ENCODE results near the gene MECP2.

Gene MECP2

DNA sequence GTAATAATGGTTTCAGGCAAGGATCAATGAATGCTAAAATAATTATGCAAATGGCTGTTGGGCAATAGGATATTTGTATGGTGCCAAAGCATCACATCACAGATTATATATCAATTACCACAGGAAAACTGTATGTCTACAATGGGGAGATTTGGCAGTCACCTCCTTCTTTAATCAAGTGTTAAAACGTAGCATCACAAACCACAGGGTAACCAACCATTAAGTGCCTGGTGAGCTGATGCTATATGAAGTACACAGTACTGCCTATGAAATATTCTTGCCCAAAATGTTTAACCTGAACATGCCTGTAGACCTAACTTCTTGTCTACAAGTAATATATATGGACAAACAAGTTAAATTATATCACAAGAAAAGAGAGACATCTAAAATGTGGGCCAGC is 25.3 kb downstream of the MECP2 start:
- no peak for TF ChIP-seq ZFX (IDR thresholded peaks at IDR 0.05; ENCODE audit: borderline replicate concordance)
- TF ChIP-seq, protein P1, sequence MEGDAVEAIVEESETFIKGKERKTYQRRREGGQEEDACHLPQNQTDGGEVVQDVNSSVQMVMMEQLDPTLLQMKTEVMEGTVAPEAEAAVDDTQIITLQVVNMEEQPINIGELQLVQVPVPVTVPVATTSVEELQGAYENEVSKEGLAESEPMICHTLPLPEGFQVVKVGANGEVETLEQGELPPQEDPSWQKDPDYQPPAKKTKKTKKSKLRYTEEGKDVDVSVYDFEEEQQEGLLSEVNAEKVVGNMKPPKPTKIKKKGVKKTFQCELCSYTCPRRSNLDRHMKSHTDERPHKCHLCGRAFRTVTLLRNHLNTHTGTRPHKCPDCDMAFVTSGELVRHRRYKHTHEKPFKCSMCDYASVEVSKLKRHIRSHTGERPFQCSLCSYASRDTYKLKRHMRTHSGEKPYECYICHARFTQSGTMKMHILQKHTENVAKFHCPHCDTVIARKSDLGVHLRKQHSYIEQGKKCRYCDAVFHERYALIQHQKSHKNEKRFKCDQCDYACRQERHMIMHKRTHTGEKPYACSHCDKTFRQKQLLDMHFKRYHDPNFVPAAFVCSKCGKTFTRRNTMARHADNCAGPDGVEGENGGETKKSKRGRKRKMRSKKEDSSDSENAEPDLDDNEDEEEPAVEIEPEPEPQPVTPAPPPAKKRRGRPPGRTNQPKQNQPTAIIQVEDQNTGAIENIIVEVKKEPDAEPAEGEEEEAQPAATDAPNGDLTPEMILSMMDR (IDR thresholded peaks at IDR 0.05), result no peak
- no peak overlapping the region for H3K27ac ChIP-seq

DNA sequence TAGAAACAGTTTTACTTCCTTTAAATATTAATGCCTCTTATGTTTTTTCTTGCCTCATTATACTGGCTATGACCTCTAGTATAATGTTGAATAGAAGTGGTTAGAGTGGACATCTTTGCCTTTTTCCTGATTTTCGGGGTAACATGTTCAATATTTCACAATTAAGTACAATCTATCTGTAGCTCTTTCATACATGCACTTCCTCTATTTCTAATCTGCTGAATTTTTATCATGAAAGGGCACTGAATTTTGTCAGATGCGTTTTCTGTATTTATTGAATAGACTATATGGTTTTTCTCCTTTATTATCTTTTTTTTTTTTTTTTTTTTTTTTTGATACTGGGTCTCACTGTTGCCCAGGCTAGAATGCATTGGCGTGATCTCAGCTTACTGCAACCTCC is 29.0 kb downstream of the MECP2 start:
- TF ChIP-seq, protein P1 (IDR thresholded peaks at IDR 0.05), result no peak
- TF ChIP-seq ZFX (IDR thresholded peaks at IDR 0.05; ENCODE audit: borderline replicate concordance), result no peak
- no peak overlapping the region for H3K27ac ChIP-seq

DNA sequence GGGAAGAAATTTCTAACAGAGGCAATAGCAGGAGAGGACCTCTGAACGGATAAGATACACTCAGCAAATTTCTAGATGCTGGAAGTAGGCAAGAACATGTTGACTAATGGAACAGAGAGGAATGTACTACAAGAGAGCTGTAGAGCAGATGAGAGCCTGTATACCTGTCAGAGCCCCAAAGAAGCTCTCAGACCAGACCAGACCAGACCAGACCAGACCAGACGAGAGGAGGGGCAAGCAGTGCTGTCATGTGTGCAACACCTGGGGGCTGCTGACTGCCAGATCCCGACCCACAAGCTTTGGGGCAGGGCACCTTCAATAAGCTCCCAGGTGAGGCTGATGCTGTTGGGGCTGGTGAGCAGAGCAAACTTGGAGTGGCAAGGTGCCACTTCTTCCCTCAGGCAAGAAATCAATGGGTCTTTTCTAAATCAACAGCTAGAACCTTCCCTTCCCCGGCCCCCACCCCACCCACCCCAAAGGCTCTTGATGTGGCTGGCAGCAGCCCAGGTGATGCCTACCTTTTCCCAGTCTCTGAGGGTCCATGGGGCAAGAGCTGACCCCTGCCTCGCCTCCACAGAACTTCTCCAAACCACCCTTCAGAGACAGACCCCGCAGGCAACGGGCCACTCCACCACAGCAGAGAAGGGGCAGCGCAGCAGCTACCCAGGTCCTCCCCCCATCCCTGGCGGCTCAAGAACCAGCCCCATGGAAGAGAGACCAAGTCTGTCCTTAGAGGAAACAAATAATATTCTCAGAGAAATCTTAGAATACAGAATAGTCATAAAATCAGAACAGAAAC is 32.7 kb downstream of the MECP2 start:
- no peak overlapping the region for H3K27ac ChIP-seq
- TF ChIP-seq ZFX (IDR thresholded peaks at IDR 0.05; ENCODE audit: borderline replicate concordance), result no peak
- TF ChIP-seq, protein P1 (IDR thresholded peaks at IDR 0.05), result no peak

- no peak overlapping the region for H3K27ac ChIP-seq
- TF ChIP-seq, protein P1 (IDR thresholded peaks at IDR 0.05), result no peak
- no peak for TF ChIP-seq ZFX (IDR thresholded peaks at IDR 0.05; ENCODE audit: borderline replicate concordance)
Measured at GRCh38 chrX:154063234-154063633, 34.3 kb downstream of the MECP2 start.

DNA sequence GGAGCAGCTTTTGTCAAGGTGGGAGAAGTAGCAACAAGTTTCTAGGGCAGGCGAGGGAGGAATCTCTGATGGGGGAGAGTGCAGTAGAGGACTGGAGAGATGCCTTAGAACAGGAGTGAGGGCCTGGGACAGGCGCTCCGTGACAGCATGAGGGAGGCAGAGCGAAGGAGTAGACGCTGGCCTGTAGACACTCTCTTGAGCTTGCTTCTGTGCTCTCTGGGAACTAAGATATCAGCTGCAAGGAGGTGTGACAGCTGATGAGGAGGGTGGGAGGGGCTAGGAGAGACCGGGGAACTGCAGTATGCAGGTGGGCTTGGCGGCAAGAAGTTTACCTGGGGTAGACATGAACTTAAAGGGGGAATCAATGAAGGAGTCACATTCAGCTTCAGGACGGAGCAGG is 35.7 kb downstream of the MECP2 start:
- no peak overlapping the region for H3K27ac ChIP-seq
- TF ChIP-seq, protein P1 (IDR thresholded peaks at IDR 0.05), result no peak
- no peak for TF ChIP-seq ZFX (IDR thresholded peaks at IDR 0.05; ENCODE audit: borderline replicate concordance)

DNA sequence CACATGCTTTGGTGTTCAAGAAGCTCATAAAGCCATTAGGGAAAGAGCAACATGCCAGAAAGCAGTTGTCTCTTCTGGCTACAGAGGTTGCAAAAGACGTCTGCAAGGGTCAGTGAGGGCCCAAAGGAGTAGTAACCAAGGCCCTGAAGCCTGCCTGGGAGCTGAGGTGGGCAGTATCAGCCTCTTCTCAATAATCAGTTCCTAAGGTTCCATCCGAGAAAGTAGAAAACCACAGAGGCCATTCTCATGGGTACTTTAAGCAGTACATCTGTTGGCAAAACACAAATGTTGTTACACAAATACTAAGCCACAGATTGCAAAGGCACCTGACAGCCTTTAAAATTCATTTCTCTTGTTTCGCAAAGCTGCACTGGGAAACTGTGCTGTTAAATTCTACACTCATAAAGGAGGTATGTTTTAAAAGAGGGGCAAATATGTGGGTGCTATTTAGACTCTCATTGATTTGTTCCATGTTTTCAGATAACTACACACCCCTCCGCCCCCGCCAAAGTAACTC is 37.7 kb downstream of the MECP2 start:
- no peak overlapping the region for H3K27ac ChIP-seq
- TF ChIP-seq, protein P1 (IDR thresholded peaks at IDR 0.05), result no peak
- no peak for TF ChIP-seq ZFX (IDR thresholded peaks at IDR 0.05; ENCODE audit: borderline replicate concordance)

GRCh38 chrX:154059231-154059630 is 38.3 kb downstream of the MECP2 start:
- no peak overlapping the region for H3K27ac ChIP-seq
- no peak for TF ChIP-seq ZFX (IDR thresholded peaks at IDR 0.05; ENCODE audit: borderline replicate concordance)
- TF ChIP-seq, protein P1 (IDR thresholded peaks at IDR 0.05), result no peak

All from 22Rv1 (cell line).